Suppressor macrophage treated with lipopolysaccharide for 4 hours (primary cell): Measurements from ENCODE around the gene NAA25.
A peak's percentile ranks its signal among the peaks of the same experiment; 100 is the strongest.

ENCODE experiments used
- DNase-seq: peaks from one replicate; pipeline ENCODE4 v3.0.0-alpha.2; 2020

The NAA25 gene

DNA sequence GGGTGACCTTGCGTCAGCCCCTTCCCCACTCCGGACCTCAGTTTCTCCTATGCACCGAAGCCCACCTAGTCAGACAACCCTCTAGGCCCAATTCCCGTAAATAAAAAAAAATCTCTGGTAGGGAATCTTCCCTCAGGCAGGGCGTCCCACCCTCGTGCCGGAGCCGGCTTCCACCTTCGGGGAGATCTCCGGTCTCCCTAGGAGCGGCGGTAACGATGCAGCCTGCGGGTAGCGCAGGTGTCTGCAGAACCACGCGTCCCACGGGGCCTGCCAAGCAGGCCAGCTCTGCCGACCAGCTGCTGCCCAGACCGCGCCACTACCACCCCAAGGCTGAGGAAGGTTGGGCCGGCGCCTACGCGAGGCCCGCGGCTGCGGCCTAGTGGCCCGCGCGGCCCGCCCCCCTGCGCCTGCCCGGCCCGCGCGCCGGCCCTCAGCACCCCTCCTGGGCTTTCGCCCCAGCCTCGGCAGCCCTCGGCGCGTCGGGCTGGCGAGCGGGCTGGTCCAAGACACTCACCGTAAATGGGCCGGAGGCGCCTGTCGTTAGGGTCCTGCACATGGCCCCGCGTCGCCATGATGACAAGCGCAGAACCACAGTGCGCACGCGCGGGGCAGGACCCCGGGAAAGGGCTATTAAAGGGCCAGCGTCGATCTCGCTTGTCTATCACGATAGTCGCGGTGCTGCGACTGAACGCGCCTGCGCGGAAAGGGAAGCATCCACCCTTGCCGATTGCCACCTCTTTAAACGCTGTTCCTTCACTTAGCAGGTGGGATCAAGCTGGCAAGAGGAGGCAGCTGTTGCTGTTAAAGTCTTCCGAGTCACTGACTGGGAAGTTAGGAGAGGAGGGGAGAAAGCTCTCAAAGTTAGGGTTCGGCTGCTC is at the start of gene NAA25:
TSS of gene NAA25 (minus strand) at position 582 of the 878 bp plus-strand sequence. CDS start at position 572, 10 bp downstream.
- DNase-seq, result peak; percentile 94

DNA sequence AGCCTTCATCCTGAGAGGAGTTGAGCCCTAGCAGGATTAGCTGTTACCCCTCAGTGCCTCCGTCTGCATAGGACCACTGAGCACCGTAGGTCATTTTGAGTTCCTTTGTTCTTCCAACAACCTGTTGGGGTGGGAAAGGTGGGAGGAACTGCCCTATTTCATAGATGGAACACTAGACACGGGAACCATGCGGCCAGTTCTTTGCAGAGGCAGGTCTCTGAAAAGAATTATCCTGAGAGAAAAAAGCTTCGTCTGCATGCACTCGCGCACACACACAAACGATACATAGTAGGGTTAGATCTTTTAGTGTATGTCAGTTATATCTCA is 45.3 kb upstream of the NAA25 start:
- no peak for DNase-seq

DNA sequence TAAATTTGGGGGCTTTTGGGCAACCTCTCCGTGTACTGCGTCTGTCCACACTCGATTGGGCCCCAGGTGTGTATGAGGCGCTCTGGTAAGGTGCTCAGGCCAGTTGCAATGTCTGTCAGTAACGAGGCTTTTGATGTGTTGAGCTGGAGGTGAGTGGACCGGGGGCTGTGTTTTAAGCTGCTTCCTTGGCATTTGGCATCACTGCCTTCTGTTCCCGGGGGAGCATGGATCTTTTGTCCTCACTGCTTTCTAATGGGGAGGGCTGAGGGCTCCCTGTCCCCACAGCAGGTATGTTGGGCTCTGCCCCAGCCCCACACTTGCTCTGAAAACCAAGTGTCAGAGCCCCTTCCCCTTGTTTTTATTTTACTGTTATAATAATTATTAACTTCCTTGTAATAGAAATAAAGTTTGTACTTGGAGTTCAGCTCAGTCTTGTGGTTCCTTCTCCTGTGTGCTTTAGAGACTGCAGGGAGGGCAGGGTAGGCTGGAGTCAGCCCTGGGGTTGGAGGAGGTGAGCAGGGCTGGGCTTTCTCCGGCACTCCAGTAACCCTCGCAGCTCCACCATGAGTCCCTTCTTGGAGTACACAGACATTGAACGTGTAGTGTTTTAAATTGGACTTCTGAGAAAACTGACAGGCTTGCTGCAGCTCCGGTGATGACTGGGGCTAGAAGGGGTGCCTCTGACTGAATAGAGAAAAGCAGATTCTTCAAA is 44.8 kb upstream of the NAA25 start:
- no peak for DNase-seq

DNA sequence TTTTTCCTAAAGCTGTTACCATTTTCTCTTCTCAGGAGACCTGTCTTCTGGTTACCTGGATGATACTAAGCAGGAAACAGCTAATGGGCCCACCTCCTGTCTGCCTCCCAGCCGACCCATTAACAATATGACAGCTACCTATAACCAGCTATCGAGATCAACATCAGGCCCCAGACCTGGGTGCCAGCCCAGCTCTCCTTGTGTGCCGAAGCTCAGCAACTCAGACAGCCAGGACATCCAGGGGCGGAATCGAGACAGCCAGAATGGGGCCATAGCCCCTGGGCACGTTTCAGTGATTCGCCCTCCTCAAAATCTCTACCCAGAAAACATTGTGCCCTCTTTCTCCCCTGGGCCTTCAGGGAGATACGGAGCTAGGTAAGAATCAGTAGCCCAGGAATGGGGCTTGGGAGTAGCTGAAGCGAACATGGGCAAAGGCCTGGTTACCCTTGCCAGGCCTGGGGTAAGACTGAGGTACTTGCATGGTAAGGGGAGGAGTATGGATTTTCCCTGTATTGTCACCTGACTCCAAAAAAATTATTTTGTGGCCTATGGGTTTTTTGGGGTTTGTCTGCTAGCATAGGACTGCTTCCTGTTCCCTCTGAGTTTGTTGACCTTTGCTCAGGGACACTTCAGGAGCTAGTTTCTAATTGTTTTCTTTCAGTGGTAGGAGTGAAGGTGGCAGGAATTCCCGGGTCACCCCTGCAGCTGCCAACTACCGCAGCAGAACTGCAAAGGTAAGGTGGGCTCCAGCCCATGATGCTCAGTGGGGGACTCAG is 43.4 kb upstream of the NAA25 start:
- DNase-seq, result no peak

DNA sequence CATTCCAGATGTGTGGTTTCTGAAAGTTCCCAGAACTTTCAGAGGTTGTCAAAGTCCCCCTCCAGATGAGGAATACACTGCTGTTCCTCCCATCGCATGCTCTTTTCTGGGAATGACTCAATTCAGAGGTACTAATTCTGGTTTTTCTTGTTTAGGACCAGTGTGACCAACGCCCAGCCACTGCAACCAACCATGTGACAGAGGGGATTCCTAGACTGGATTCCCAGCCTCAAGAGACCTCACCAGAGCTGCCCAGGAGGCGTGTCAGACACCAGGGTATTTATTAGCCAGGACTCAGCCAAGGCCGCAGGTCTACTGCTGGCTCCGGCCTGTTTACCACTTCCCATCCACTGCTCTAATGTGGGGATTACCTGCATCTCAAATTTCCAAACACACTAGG is 41.0 kb upstream of the NAA25 start:
- peak; percentile 17 for DNase-seq

DNA sequence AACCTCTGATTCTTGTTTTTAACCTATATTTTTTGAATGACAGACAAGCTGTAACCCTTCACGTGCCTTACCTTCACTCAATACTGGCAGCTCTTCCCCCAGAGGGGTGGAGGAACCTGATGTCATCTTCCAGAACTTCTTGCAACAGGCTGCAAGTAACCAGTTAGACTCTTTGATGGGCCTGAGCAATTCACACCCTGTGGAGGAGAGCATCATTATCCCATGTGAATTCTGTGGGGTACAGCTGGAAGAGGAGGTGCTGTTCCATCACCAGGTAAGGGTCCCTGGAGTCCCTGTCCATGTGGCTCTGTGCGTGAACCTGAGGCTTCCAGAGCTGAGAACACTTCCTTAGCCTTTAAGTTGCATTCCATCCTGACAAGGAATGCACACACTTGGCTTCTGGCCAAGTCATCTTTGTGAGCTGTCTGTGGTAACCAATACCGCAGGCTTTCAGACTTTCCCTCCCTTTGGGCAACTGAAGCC is 39.5 kb upstream of the NAA25 start:
- DNase-seq, result no peak

DNA sequence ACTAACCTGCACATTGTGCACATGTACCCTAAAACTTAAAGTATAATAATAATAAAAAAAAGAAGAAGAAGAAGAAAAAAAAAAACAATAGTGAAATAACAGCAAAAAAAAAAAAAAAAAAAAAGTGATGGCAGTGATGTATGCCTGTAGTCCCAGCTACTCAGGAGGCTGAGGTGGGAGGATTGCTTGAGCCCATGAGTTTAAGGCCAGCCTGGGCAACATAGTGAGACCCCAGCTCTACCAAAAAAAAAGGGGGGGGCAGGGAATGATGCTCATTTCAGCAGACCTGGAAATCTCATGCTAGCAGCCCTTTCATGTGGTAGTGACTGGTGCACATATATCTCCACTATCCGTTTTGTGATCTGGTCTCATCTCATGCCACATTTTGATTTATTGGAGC is 37.5 kb upstream of the NAA25 start:
- DNase-seq, result no peak

DNA sequence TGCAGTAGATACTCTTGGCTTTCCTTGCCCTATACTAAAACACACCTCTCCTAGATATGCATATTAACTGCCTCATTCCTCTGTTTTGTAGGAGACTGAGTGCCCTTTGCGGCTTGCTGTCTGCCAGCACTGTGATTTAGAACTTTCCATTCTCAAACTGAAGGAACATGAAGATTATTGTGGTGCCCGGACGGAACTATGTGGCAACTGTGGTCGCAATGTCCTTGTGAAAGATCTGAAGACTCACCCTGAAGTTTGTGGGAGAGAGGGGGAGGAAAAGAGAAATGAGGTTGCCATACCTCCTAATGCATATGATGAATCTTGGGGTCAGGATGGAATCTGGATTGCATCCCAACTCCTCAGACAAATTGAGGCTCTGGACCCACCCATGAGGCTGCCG is 32.1 kb upstream of the NAA25 start:
- peak; percentile 76 for DNase-seq

DNA sequence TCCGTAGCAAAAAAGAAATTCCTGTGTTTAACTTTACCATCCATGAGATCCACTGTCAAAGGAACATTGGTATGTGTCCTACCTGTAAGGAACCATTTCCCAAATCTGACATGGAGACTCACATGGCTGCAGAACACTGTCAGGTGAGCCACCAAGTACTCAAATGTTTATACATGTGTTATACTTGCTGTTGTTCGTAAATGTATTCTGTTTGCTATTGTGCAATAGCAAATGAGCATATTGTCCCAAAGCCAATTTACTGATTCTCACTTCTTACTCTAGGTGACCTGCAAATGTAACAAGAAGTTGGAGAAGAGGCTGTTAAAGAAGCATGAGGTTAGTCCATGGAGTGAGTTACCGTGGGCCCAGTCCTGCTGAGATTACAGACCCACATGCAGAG is 26.1 kb upstream of the NAA25 start:
- DNase-seq, result no peak

DNA sequence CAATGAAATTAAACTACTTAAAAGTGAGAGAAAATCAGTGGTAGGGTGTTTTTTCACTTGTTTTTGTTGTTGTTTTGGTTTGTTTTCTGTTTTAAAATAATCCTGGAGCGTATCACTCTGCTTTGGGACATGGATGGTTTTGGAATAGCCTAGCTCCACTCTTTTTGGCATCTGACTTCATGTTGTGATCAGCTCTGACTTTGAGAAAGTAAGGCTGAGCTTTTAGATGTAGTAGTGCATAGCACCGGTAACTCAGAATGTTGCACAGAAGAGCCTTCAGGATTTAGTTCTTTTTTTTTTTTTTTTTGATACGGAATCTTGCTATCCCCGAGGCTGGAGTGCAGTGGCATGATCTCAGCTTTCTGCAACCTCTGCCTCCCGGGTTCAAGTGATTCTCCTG is 24.8 kb upstream of the NAA25 start:
- no peak for DNase-seq

DNA sequence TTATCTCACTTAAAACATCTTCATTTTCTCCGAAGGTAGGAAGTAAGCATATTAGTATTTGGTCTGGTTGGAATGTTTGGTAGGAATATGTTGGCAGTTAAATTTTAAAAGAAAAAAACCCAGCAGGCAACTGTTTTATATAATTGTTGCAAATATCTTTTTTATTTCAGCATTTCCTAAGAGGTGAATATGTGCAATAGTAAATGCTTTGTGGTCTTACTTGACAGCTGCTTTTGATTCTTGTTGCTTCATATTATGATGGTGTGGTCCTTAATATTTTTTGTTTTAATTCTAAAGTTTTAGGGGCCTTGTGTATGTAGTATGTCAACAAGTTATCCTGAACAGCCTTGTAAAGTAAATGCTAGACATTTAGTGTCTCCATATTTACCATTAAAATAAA is 23.1 kb upstream of the NAA25 start:
- DNase-seq, result no peak

DNA sequence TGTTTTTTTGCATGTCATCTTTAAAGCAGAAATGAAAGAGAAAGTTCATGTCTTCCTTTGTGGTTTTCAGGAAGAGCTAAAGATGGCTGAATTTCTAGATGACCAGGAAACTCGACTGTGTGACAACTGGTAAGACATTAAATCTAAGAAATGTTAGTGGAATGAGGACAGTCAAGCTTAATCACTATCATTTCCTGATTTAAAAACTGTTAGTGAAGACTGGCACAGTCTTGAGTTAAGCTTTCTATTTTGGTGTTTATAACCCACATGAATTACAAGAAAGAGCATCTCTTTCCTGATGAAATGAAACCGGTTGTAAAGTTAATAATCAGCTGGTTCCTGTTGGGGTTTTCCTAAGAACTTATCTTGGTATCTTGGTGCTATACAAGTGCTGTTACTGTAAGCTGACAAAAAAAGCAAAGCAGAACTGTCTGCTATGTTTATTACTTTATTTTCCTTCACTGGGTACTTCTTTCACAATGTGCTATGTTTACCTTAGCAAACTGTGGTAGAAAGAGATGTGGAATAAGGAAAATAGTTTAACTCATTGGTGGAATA is 21.9 kb upstream of the NAA25 start:
- DNase-seq, result peak; percentile 89

DNA sequence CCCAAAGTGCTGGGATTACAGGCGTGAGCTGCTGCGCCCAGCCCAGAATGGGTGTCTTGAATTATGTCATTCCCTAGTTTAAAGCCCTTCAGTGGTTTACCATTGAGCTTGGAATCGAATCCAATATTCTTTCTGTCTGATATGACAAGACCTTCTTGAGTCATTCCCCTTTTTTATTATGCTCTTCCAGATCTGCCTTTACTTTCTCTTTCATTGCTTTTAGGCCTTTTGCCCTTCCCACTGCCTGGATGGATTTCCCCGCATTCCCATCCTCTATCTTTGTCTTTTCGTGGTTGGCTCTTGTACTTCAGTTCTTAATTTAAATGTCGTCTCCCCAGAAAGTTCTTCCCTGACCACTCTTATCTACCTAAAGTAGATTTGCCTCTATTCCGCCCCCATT is 18.3 kb upstream of the NAA25 start:
- peak; percentile 81 for DNase-seq

DNA sequence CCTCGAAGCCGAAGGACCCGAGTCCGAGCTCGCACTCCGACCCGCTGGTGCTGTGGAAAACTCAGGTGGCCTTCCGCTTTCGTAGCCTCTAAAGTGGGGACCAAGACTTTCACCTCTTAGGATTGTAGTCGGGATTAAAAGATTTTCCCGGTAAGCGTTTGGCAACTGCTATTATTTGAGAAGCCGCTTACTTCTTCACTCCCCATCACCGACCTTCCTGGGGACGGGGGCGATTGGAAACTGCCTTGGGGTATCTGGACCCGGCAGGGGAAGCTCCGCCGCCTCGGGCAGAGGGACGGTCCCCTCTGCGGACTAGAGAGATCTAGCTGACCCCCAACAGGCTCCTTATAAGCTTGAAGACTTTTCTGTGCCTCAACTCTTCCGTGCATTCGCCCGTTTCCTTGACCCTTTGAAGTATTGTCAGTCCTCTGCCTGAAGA is 17.4 kb upstream of the NAA25 start:
- DNase-seq, result peak; percentile 20

DNA sequence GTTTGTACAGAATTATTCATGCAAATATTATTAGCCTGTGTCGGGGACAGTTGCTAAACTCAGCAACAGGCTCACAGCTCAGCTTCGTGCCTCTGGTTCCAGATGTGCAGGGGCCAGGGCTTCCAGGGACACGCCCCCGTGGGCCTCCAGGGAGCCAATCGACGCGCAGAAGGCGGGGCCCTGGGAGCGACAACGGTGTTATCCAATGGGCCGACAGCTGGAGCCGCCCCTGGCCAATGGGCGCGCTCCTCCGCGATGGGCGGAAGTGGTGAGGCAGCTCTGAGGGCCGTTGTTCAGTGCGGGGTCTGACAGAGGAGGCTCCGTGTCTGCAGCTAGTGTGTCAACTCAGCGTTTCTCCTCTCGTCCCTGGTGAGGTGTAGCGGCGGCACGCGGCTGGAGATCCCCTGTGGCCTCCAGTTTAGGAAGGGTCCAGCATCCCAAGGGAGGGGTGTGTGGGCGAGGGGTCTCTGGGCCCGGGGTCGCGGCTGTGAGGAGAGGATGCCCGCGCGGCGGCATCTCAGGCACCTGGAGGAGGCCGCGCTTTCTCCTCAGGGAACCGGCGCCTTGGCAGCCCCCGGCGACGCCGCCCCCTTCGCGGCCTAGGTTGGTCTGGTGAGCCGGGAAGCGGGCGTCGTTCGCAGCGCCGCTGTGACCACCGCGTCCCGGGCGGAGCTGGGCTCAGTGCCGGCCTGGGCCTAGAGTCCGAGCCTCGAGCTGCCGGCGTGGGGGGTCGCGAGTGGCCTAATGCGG is 16.8 kb upstream of the NAA25 start, which contains the start of gene TRAFD1:
TSS of gene TRAFD1 (plus strand) at position 311 of the 750 bp plus-strand sequence. CDS start 4,963 bp downstream, outside the sequence.
- DNase-seq, result peak; percentile 99

DNA sequence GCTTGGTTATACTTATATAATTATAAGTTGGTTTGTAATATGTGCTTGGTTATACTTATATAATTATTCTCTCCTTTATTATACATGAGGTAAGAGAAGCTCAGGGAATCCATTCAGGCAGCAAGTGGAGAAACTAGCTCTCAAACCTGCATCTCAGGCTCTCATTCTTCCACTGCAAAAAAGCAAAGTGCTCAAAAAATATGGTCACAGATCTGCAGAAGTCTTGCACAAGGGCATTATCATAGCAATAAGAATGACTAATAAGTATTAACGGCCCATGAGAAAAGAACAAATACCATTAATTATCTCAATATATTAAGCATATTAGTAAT is 16.3 kb upstream of the NAA25 start:
- DNase-seq, result no peak

DNA sequence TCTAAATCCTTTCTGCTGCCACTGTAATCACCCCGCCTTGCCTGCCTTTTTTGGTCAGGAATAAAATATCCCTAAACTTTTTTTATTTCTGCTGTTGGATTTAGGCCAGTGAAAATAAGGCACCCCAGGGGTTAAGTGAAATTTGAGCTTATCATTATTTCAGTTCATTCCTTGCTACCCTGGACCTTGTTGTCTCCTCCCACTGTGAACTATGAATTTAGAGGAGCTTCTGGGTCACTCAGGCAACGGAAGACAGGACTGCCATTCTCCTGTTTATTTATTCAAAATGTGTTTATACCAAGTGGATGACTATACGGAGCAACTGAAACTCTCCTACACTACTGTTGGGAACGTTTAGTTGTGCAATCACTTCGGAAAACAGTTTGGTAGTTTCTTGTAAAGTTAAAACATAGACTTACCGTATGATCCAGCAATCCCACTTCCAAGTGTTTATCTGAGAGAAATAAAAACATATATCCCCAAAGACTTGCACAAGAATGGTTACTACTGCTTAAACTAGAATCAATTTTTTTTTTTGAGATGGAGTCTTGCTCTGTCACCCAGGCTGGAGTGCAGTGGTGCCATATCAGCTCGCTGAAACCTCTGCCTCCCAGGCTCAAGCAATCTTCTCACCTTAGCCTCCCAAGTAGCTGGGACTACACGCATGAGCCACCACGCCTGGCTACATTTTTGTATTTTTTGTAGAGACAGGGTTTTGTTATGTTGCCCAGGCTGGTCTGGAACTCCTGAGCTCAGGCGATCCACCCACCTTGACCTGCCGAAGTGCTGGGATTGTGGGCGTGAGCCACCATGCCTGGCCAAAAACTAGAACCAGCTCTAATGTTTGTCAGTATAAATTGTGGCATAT is 14.5 kb upstream of the NAA25 start:
- DNase-seq, result no peak

DNA sequence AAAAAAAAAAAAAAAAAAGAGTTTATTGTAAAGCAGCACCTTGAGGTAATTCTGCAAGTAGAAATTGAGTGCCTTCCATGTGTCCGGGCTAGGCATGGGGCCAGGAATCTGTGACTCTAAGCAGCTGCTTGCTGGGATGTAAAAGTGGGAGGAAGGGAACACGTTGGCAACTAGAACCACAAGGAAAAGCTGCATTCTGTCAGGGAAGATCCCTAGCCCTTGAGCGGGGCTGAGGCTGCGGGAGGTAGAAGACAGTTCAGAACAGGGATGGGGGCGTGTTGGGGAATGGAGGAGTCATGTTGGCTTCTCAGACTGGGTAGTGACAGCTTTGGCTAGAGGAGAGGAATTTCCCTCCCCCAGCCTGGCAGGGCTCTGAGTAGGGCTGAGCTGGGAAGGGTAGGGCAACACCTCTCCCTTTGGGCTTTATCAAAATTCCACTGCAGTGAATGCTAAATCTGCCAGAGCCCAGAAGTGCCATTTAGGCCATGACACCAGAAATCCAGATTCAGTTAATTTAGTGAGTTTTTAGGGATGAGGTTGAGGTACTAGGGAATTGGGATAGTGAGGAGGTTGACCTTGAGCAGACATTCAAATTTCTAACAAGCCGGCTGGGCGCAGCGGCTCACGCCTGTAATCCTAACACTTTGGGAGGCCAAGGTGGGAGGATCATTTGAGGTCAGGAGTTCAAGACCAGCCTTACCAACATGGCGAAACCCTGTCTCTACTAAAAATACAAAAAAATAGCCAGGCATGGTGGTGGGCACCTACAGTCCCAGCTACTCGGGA is 13.4 kb upstream of the NAA25 start:
- DNase-seq, result no peak

DNA sequence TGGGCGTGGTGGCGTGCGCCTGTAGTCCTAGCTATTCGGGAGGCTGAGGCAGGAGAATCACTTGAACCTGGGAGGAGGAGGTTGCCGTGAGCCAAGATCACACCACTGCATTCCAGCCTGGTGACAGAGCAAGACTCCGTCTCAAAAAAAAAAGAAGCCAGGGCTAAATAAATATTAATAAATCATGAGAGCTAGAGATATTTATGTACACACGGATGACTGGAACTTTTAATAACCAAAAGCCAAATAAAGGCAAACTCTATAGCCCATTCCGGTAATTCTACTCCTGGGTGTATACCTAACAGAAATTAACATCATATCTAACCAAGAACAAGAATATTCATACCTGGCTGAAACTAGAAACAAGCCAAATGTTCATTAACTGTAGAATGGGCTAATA is 9.1 kb upstream of the NAA25 start:
- DNase-seq, result no peak
